Neutrophil (primary cell): ENCODE data around the gene PRKG1.

ENCODE experiments used
- H3K27ac ChIP-seq: fragments of 200-600 bp; sonication (generic); 2 replicates; pipeline ENCODE4 v1.5.1; 2016; ENCODE audit warnings: mild to moderate bottlenecking, moderate library complexity
- H3K27me3 ChIP-seq: fragments of 200-600 bp; sonication (generic); 2 replicates; pipeline ENCODE4 v1.6.0; 2016; ENCODE audit warnings: mild to moderate bottlenecking
- H3K36me3 ChIP-seq: fragments of 200-600 bp; sonication (generic); 2 replicates; pipeline ENCODE4 v1.5.1; 2017
- H3K4me1 ChIP-seq, 2 experiments: fragments of 200-600 bp in 1 of 2; sonication (generic) in 1 of 2; 1 replicate in 1 of 2; 2 replicates in 1 of 2; pipeline versions ENCODE4 v1.5.1 to v1.6.1; 2013 to 2016; ENCODE audit warnings: low read depth in 1 of 2, low read length in 1 of 2, mild to moderate bottlenecking in 1 of 2, moderate library complexity in 1 of 2; ENCODE audit not compliant: control insufficient read depth in 1 of 2, insufficient read depth in 1 of 2
- H3K4me3 ChIP-seq, 2 experiments: fragments of 200-600 bp in 1 of 2; sonication (generic) in 1 of 2; 1 replicate in 1 of 2; 2 replicates in 1 of 2; pipeline ENCODE4 v1.5.1; 2013 to 2016; ENCODE audit warnings: low read depth in 1 of 2, low read length in 1 of 2, mild to moderate bottlenecking in 1 of 2, moderate library complexity in 1 of 2
- H3K9me3 ChIP-seq: fragments of 200-600 bp; sonication (generic); 2 replicates; pipeline ENCODE4 v1.5.1; 2016
- CTCF ChIP-seq: fragments of 200-600 bp; sonication (generic); IDR thresholded peaks from 2 replicates; pipeline ENCODE4 v1.5.1; 2016; ENCODE audit warnings: antibody characterized with exemption

The PRKG1 gene

DNA sequence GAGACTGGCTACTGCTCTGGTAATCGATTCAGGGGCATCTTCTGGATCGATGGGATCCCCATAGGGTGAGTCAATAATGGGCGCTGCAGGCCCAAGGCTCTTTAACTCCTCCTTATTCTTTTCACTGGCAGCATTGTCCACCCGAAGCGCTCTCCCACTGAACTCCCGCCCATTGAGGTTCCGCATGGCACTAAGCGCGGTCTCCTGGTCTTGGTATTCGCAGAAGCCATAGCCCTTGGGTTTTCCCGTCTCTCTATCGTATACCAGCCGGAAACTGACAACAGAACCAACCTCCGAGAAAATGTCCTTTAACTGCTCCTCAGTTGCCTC is 624.8 kb downstream of the PRKG1 start:
- peaks cover 39 to 40% of the 10 kb centered on the region in 2 experiments for H3K4me1 ChIP-seq

GRCh38 chr10:51699475-51700227 is 625.4 kb downstream of the PRKG1 start, which contains the start of gene CSTF2T:
Gene CSTF2T (minus strand): TSS chr10:51699595. CDS start chr10:51699549, 46 bp downstream.
- Histone ChIP-seq H3K4me1 (peaks cover 39 to 40% of the 10 kb centered on the region in 2 experiments), H3K9me3 (no peaks in the 10 kb centered on the region), H3K4me3 (peak within 1 kb of the TSS; percentile 72 to 99), H3K27me3 (peaks cover 9% of the 10 kb centered on the region), H3K27ac (peak within 1 kb of the TSS; percentile 83), H3K36me3 (no peaks in the 10 kb centered on the region)
- TF ChIP-seq CTCF = peak; percentile 6

More for the DNA sequence above, 624.8 kb downstream of the PRKG1 start:
- Histone ChIP-seq H3K9me3 (no peaks in the 10 kb centered on the region), H3K4me3 (peak overlapping the region; percentile 72 to 99), H3K36me3 (no peaks in the 10 kb centered on the region), H3K27me3 (peaks cover 9% of the 10 kb centered on the region), H3K27ac (peak overlapping the region; percentile 83)
- TF ChIP-seq CTCF = no peak

DNA sequence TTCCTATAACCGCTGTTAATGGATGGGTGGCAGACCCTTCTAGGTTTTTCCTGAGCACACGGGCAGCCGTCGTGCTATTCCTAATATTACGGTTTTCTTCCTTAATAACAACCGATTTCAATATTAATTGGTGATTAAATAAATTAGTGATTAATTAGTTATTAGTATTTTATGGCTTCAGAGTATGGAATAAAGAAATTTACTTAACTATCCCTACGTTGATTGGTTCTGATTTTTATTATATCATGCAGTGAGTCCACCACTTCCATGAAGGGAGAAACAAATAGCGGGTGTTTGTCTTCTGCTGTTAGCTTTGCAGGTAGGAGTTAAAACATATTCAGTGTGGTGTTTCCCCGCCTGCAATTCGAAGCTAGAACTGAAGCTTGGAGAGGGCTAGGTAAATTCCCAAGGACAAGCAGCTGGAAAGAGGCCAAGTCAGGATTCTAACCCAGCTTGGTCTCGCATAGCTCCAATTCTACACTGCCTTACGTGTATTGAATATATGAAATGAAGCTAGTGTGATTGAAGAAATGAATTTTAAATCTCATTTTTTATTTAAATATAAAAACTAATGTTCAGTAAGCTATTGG is 626.0 kb downstream of the PRKG1 start:
- H3K27me3 ChIP-seq = peaks cover 9% of the 10 kb centered on the region
- peak overlapping the region; percentile 83 for H3K27ac ChIP-seq
- H3K4me3 ChIP-seq = peak overlapping the region; percentile 72 to 99

GRCh38 chr10:51705774-51706173 is 631.5 kb downstream of the PRKG1 start:
- H3K4me3 ChIP-seq = no peak overlapping the region
- no peak overlapping the region for H3K27ac ChIP-seq
- H3K4me1 ChIP-seq = no peaks in the 10 kb centered on the region
- H3K36me3 ChIP-seq = no peaks in the 10 kb centered on the region
- TF ChIP-seq CTCF = no peak
- H3K9me3 ChIP-seq = no peaks in the 10 kb centered on the region
- peaks cover 9% of the 10 kb centered on the region for H3K27me3 ChIP-seq

More for the DNA sequence above, 626.0 kb downstream of the PRKG1 start:
- H3K4me1 ChIP-seq = peaks cover 39 to 40% of the 10 kb centered on the region in 2 experiments
- no peaks in the 10 kb centered on the region for H3K36me3 ChIP-seq
- no peaks in the 10 kb centered on the region for H3K9me3 ChIP-seq
- no peak for TF ChIP-seq CTCF

DNA sequence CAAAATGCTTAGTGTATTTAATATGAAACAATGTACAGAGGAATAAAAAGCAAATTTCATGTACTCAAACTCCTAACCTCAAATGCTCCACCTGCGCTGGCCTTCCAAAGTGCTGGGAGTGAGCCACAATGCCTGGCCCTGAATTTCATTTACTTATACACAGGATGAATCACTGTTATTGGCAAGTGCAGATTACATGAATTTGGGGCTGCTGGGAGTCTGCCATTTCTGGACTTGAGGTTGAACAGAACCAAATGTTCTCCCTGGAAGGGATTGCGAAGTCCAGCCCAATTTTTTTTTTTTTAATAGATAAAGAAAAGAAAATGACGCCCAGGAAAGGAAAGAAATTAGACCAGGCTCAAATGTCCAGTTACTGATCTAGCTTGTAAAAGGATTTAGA is 631.9 kb downstream of the PRKG1 start:
- Histone ChIP-seq H3K9me3 (no peaks in the 10 kb centered on the region), H3K27me3 (peaks cover 8% of the 10 kb centered on the region), H3K4me3 (no peak overlapping the region), H3K27ac (no peak overlapping the region), H3K36me3 (no peaks in the 10 kb centered on the region), H3K4me1 (no peaks in the 10 kb centered on the region)
- no peak for TF ChIP-seq CTCF
